GM21381 (cell line): ENCODE measurements around the gene MRPS15.
A peak's percentile ranks its signal among the peaks of the same experiment; 100 is the strongest.
"Not testable (repeated sequence)": the region's sequence is repeated elsewhere in the genome, so short reads cannot be mapped to it uniquely, and the experiment has no call there.

Source experiments
- ATAC-seq: cut with Tn5 transposase; IDR thresholded peaks from one replicate; pipeline ENCODE4 v1.9.1; 2021; ENCODE audit warnings: mild to moderate bottlenecking, moderate library complexity; ENCODE audit not compliant: unreplicated experiment

The MRPS15 gene

DNA sequence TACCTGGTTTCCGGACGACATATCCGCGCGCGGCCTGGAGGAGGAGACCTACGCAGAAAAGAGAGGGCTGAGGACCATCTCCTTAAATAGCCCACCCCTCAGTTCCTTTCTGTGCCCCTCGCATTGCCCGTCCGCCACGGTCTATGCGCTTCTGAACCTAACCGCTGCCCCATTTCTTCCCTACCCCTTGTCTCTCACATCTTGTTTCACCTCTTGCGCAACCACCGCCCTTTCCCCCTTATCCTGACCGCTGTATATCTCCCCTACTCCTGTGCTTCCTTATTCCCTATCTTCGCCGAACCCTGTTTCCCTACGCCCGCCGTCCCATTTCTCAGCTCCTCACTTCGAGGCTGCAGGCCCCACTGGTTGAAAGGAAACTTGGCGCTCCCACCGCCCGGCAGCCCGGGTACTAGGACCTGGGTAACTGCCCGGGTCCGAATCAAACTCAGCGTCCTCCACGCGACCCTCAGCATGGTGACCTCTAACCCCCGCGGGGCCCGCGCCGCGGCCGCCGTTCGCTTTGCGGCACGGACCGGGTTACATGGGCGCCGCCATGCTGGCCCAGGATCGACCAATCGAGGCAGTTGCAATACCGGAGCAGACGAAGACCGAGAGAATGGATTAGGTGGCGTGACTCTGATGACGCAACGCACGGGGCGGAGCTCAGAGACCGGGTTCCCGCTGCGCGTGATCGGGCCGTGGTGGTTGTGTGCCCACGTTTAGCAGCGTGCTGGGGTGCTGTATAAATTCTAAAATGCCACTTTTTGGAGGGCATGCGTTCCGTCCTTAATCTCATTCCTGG lies at the start of gene MRPS15:
Gene MRPS15 (minus strand): TSS at position 582 of the 802 bp plus-strand sequence. CDS start 109 bp downstream, at position 473.
- peak; percentile 95 for ATAC-seq

DNA sequence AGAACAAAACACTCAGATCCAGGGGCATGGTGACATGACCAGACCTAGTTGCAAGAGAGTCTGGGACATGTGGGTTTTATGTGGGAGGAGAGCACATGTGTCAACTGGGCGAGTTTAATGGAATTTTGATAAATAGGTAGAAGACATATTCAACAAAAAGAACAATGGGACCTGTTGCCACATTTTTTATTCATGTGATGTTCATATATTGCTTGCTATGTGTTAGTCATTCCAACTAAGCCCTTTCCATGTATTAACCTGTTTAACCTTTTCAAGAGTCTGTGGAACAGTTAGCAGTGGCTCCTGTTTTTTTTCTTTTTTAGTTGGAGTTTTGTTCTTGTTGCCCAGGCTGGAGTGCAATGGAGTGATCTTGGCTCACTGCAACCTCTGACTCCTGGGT lies 48.7 kb upstream of the MRPS15 start:
- ATAC-seq, result no peak

DNA sequence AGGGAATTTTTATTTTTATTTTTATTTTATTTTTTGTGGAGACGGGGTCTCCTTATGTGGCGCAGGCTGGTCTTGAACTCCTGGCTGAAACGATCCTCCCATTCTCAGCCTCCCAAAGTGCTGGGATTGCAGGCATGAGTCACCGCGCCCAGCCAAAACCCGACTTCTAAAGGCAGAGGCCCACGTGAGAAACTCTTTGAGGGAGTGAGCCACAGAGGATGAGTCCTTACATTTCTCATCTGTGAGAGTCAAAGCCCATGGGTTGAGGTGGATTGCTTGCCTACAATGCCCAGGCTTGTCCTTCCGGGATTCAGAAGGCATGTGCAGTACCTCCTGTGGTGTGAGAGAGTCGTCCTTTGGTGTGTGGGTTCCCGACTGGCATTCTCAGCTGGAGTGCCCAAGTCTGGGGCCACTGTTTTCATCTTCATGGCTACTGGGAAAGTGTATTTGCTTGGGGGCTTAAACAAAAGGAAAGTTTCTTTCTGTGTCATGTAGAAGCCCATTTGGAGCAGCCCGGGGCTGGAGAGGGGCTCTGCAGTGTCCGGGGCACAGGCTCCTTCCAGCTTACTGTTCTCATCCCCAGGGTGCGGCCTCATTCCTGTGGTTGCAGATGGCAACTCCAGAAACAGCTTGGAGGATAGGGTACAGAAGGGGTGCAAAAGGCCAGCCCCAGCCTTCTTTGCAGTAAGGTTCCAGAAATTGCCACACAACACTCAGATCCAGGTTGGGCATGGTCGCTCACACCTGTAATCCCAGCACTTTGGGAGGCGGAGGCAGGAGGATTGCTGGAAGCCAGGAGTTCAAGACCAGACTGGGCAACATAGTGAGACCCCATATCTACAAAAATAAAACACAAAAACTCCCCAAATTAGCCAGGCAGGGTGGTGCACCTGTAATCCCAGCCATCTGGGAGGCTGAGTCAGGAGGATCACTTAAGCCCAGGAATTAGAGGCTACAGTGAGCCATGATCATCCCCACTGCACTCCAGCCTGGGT lies 47.9 kb upstream of the MRPS15 start:
- no peak for ATAC-seq

DNA sequence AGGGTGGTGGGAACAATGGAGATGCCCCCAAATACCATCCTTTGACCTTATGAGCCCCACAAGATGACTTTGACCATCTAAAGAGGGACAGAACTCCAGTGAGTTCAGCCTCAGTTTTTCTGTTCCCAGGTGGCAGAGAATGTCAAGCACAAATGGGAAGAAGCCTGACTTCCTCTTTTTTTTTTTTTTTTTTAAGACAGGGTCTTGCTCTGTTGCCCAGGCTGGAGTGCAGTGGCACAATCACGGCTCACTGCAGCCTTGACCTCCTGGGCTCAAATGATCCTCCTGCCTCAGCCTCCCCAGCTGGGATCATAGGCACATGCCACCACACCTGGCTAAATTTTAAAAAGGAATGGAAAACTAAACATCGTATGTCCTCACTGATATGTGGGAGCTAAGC lies 47.0 kb upstream of the MRPS15 start:
- not testable (repeated sequence) for ATAC-seq

DNA sequence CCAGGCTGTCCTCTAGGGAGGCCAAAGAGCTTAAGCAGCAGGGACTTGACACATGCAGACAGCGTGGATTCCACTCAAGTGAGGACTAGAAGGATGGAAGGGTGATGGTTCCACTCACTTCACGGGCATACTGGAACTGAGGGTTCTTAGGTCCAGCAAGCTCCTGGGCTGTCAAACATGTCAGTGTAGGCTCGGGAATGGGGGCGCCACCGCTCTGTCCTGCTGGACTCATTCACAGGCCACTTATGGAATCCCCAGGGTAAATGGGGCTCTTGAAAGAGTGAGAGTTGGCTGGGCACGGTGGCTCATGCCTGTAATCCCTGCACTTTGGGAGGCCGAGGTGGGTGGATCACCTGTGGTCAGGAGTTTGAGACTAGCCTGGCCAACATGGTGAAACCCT lies 46.2 kb upstream of the MRPS15 start:
- no peak for ATAC-seq

DNA sequence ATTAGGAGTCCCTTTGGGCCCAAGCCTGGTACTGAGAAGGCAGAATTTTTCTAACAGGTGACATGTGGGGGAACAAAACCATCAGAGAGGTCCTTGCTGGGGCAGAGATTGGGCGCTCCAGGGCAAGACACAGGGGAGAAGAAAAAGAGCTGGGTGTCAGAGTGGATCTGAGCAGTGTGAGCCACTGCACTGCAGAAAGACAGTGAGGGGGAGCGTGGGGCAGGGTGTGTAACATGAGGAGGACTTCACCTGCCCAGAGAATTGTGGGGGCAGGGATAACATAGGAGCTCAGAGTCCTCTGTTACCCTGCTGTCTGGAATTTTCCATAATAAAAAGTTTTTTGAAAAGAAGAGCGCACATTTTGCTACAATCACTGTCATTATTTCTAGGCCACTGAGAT lies 44.1 kb upstream of the MRPS15 start:
- ATAC-seq, result no peak

DNA sequence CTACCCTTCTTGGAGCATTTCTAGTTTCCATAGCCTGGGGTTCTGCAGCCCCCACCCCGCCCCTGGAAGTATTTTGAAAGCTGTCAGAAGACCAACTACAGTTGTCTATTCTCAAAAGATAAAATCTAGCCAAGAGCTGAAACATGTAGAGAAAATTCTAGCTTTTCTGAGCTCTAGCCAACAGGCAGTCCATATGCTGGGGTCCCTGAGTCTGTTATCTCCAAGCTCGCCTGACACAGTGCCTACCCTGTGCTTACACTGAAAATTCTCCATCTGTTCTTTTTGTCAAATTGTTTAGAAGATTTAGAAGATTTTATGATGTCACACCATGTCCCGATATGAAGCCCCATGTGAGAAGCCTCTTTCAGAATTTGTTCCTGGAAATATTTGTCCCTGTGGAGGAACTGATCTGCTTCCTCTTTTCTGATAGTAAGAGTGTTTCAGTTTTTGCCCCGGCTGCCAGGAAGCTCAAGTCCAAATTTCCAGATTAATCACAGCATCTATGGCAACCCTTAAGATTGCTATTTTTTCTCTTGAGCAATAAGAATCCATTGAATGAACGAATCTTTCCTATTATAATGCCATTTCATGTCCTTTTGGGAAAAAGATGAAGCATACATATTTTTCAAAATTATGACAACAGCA lies 42.2 kb upstream of the MRPS15 start:
- no peak for ATAC-seq

DNA sequence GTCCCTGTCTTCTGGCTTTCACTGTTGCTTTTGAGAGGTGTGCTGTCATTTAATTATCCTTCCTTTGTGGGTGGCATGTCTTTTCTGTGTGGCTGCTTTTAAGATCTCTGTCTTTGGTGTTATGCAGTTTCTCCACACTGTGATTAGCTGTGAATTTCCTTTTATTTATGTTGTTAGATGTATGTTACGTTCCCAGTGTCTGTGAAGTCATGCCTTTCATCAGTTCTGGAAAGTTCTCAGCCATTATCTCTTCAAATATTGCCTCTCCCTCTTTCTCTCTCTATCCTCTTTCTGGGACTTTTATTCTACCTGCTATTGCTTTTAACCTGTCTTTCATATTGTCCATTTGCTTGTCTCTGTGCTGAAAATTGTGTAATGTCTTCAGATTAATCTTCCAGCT lies 39.5 kb upstream of the MRPS15 start:
- ATAC-seq, result no peak

DNA sequence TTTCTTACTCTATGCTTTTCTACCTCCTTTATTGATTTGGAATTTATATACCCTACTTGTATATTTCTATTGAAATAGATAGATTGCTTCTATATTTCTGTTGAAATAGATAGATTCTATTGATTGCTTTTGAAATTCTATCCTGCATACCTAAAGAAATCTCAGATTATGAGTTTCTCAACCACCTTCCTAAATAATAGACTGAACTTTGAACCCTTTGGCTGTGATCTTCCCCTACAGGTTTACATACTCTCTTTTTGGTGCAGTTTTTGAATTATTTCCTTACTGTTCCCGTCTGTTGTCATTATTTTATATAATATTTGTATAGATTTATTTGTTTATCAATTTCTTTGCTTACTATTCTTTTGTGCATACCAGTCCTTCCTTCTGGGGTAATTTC lies 39.0 kb upstream of the MRPS15 start:
- ATAC-seq, result no peak

DNA sequence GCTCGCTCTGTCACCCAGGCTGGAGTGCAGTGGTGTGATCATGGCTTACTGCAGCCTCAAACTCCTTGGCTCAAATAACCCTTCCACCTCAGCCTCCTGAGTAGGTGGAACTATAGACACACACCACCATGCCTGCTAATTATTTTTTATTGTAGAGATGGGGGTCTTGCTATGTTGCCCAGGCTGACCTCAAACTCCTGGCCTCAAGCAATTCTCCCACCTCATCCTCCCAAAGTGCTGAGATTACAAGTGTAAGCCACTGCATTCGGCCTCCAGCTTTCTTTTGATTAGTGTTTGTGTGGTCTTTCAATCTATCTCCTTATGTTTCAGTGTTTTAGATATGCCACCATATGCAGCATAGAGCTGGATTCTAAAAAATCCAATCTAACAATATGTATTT lies 38.4 kb upstream of the MRPS15 start:
- ATAC-seq, result no peak

DNA sequence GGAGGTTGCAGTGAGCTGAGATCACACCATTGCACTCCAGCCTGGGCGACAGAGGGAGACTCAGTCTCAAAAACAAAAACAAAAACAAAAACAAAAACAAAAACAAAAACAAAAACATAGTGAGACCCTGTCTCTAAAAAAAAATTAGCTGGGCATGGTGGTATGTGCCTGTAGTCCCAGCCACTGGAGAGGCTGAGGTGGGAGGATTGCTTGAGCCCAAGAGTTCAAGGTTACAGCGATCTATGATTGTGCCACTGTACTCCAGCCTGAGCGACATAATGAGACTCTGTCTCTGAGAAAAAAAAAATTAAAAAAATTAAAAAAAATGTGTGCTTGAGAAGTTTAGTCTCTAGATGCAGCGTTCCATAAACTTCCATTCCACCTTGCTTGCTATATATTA lies 37.7 kb upstream of the MRPS15 start:
- ATAC-seq, result not testable (repeated sequence)

DNA sequence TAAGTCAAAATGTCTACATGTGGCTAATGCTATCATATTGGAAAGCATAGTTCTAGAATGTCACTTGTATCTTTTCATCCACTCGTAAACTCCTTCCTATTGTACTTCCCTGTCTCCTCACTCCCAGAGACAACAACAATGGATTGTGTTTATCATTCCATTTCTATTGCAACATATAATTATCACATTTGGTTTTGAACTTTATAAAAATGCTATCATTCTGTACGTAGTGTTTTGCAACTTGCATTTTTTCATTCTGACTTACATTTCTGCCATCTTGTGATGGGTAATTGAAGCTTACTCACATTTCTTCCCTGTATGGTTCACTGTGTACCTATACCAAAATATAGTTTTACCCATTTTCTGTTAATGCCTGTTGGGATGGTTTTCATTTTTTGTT lies 33.0 kb upstream of the MRPS15 start:
- no peak for ATAC-seq

DNA sequence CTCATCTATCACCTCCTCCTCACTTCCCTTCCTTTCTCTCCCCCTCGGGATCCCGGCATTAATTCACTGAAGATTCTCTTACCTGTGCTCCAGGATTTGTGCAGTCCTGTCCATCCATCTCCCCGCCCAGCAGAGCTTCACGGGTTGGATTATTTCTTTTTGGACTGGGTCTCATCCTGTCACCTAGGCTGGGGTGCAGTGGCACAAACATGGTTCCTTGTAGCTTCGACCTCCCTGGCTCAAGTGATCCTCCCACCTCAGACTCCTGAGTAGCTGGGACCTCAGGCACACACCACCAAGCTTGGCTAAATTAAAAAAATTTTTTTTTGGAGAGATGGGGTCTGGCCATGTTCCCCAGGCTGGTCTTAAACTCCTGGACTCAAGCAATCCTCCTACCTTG lies 30.8 kb upstream of the MRPS15 start:
- no peak for ATAC-seq

DNA sequence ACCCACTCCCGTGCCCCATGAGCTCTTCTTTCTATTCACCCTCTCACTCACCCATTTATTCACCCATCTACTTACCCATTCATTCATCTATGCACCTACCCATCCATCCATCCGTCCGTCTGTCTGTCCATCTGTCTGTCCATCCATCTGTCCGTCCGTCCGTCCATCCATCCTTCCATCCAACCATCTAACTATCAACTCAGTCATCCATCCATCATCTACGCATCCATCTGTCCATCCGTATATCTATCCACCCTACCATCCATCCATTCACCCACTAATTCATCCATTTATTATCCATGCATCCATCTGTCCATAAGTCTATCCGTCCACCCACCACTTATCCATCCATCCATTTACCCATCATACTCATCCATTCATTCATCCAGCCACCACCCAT lies 29.3 kb upstream of the MRPS15 start:
- no peak for ATAC-seq

DNA sequence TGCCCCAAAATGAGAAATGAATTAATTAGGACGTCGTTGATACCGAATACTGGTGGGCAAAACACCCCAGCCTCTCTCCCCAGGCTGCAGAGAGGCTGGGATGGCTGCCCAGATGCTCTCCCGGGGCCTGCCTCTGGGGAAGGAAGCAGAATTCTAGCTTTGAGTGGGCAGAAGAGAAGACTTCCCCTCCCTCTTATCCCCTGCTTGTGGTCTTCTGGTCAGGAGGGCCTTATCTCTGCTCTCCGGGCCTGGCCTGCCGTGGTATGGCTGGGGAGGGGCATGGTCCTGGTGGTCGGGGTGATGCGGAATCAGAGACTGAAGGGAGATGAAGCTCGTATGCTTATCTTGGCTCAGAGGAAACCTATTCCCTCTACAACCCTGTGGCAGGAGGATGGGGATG lies 28.3 kb upstream of the MRPS15 start:
- no peak for ATAC-seq

DNA sequence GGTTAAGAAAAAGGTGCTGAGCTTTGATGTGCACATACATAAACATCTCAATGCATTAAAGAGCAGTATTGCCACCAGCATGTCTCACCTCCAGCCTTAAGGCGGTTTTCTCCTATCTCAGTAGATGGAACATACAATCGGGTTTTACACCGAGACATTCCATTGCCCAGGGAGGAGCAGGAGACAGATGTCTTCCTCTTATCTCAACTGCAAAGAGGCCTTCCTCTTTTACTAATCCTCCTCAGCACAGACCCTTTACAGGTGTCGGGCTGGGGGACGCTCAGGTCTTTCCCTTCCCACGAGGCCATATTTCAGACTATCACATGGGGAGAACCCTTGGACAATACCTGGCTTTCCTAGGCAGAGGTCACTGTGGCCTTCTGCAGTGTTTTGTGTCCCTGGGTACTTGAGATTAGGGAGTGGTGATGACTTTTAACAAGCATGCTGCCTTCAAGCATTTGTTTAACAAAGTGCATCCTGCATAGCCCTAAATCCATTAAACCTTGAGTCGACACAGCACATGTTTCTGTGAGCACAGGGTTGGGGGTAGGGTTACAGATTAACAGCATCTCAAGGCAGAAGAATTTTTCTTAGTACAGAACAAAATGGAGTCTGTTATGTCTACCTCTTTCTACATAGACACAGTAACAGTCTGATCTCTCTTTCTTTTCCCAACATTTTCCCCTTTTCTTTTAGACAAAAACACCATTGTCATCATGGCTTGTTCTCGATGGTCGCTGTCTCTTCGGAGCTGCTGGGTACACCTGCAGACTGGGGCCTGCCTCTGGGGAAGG lies 25.3 kb upstream of the MRPS15 start:
- ATAC-seq, result not testable (repeated sequence)

DNA sequence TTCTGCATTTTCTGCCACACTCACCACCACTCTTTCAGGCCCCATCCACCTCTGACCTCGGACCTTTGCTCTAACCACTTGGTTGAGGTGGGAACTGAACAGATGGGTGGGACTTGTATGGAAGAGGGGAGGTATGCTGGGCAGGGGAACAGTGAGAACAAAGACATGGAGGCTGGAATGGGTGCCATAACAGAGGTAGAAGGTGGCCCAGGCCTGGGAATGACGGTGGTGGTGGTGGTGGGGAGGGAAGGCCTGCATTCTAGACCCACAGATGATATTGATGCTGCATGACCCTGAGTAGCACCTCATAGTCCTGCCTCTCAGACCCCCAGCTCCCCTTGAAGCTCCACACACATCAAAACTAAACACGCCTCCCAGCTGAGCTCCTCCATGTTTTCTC lies 23.7 kb upstream of the MRPS15 start:
- no peak for ATAC-seq

DNA sequence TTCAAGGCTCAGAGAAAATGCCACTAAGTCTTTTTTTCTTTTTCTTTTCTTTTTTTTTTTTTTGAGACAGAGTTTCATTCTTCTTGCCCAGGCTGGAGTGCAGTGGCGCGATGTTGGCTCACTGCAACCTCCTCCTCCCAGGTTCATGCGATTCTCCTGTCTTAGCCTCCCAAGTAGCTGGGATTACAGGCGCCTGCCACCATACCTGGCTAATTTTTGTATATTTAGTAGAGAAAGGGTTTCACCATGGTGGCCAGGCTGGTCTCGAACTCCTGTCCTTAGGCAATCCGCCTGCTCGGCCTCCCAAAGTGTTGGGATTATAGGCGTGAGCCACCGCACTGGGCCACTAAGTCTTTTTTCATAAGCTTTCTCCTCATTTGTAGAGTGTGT lies 23.1 kb upstream of the MRPS15 start:
- ATAC-seq, result not testable (repeated sequence)

DNA sequence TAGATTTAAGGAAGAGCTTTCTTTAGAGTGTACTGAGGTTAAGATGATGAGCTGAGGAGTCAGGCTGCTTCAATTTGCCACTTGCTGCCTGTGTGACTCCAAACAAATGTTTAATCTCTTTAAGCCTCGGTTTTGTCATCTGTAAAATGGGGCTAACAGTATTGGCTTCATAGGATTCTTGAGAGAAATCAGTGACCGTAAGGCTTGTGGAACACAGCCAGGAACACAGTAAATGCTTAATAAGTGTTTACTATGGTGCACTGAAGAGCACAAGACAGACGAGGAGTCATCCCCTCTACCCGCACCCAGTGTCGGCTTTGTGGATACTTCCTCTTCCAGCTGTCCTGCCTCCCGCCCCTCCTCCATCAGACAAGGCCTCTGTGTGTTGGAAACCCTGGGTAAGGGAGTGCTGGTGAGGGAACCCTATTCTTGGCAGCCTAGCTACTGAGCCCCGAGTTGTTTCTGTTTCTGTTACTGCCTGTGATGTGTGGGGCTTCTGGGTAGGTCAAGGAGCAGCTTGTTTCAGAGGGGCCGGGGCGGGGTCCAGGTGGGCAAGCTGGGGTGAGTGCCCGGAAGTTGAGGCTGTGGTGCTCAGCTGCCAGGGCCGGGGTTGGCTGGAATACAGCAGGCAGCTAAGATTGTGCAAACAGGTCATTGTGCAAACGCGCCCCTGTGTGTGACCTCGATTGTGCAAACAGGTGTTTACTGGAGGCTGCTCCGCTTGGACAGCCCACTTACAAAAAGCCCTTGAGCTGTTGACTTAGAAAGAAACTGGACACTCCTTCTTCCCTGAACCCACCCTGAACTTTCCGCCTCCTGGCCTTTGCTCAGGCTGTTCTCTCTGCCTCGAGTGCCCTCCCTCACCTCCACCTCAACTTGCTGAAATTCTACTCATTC lies 22.5 kb upstream of the MRPS15 start:
- ATAC-seq, result no peak

DNA sequence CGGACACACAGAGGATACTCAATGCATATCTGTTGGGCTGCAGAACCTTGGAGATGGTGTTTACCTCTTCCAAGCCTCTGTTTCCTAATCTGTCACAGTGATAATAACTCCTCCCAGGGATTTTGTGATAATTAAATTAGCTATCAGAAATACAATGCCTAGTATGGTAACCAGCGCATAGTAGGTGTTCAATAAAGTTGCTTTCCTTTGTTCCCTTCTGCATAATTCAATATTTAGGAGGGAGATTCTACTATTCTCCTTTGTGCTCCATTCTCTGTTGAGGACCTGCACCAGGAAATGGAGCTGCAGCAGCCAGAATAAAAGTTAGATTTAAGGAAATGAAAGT lies 21.9 kb upstream of the MRPS15 start:
- ATAC-seq, result no peak
